GM23338 (cell line): ENCODE results near the gene OCA2.

ENCODE experiments used
- CREB1 ChIP-seq: fragments of 250-450 bp; sonication (Bioruptor Pico); IDR thresholded peaks from 2 replicates; pipeline ENCODE4 v1.5.0; 2020; ENCODE audit warnings: low read depth, mild to moderate bottlenecking, moderate library complexity
- CTCF ChIP-seq, 2 experiments: fragments of 200-600 bp in 1 of 2; sonication (generic) in 1 of 2; conservative IDR thresholded peaks; 2 replicates each; pipeline versions ENCODE4 v1.5.1 to v1.6.1; 2016 to 2017; ENCODE audit warnings: antibody characterized with exemption in 2 of 2, low read depth in 2 of 2, mild to moderate bottlenecking in 2 of 2, moderate library complexity in 1 of 2
- EZH2 ChIP-seq: fragments of 200-600 bp; sonication (generic); IDR thresholded peaks from one replicate; pipeline ENCODE4 v1.8.0; 2017; ENCODE audit warnings: antibody characterized with exemption, mild to moderate bottlenecking, low read depth; ENCODE audit not compliant: unreplicated experiment
- EZH2phosphoT487 ChIP-seq: fragments of 200-600 bp; sonication (generic); IDR thresholded peaks from one replicate; pipeline ENCODE4 v1.8.1; 2018; ENCODE audit warnings: antibody characterized with exemption; ENCODE audit not compliant: unreplicated experiment
- JUNB ChIP-seq: IDR thresholded peaks from one replicate; pipeline ENCODE4 v1.6.1; 2016; ENCODE audit warnings: antibody characterized with exemption; ENCODE audit not compliant: unreplicated experiment
- POLR2AphosphoS5 ChIP-seq: IDR thresholded peaks from 2 replicates; pipeline ENCODE4 v1.6.1; 2016; ENCODE audit warnings: antibody characterized with exemption, low read depth
- REST ChIP-seq: IDR thresholded peaks from one replicate; pipeline ENCODE4 v1.6.1; 2018; ENCODE audit warnings: antibody characterized with exemption; ENCODE audit not compliant: unreplicated experiment
- ZNF331 ChIP-seq: fragments of 250-450 bp; sonication (Bioruptor Pico); IDR thresholded peaks from 2 replicates; pipeline ENCODE4 v1.5.0; 2020; ENCODE audit warnings: low read depth, mild to moderate bottlenecking, moderate library complexity

GRCh38 chr15:27817258-27817657 lies 281.9 kb downstream of the OCA2 start:
- TF ChIP-seq CTCF (conservative IDR thresholded peaks at IDR 0.05; ENCODE audit: low read depth in 2 of 2) (no peak), JUNB (no peak), ZNF331 (no peak), EZH2 (no peak), POLR2AphosphoS5 (no peak), REST (no peak), CREB1 (CRISPR knock-in tag) (no peak), EZH2phosphoT487 (no peak)
